HEK293T (cell line): ENCODE results near the gene DYRK1B.

Experiments
- BHLHE40 ChIP-seq: fragments of 450-650 bp; IDR thresholded peaks from 2 replicates; pipeline ENCODE4 v1.6.1; 2016; ENCODE audit warnings: mild to moderate bottlenecking, moderate library complexity, borderline replicate concordance
- CTBP1 ChIP-seq: fragments of 450-650 bp; IDR thresholded peaks from 2 replicates; pipeline ENCODE4 v1.6.1; 2016; ENCODE audit warnings: borderline replicate concordance
- ELF4 ChIP-seq: fragments of 450-650 bp; IDR thresholded peaks from 2 replicates; pipeline ENCODE4 v1.6.1; 2017; ENCODE audit warnings: antibody characterized with exemption
- FOXA1 ChIP-seq: fragments of 450-650 bp; IDR thresholded peaks from 2 replicates; pipeline ENCODE4 v1.6.1; 2016; ENCODE audit warnings: mild to moderate bottlenecking
- FOXK2 ChIP-seq: fragments of 450-650 bp; IDR thresholded peaks from 2 replicates; pipeline ENCODE4 v1.6.1; 2016; ENCODE audit warnings: mild to moderate bottlenecking
- FOXM1 ChIP-seq: fragments of 450-650 bp; IDR thresholded peaks from 2 replicates; pipeline ENCODE4 v1.6.1; 2017; ENCODE audit warnings: mild to moderate bottlenecking, borderline replicate concordance
- HDGF ChIP-seq: fragments of 450-650 bp; IDR thresholded peaks from 2 replicates; pipeline ENCODE4 v1.6.1; 2017; ENCODE audit warnings: antibody characterized with exemption, borderline replicate concordance
- LEF1 ChIP-seq: fragments of 450-650 bp; IDR thresholded peaks from 2 replicates; pipeline ENCODE4 v1.6.1; 2017; ENCODE audit warnings: mild to moderate bottlenecking, borderline replicate concordance
- NFRKB ChIP-seq: fragments of 450-650 bp; IDR thresholded peaks from 2 replicates; pipeline ENCODE4 v1.6.1; 2016; ENCODE audit warnings: mild to moderate bottlenecking, moderate library complexity
- PKNOX1 ChIP-seq: fragments of 450-650 bp; IDR thresholded peaks from 2 replicates; pipeline ENCODE4 v1.6.1; 2016
- SP1 ChIP-seq: fragments of 450-650 bp; IDR thresholded peaks from 2 replicates; pipeline ENCODE4 v1.6.1; 2017
- TARDBP ChIP-seq: fragments of 450-650 bp; IDR thresholded peaks from 2 replicates; pipeline ENCODE4 v1.6.1; 2016
- ZNF384 ChIP-seq: fragments of 450-650 bp; IDR thresholded peaks from 2 replicates; pipeline ENCODE4 v1.6.1; 2016

- TF ChIP-seq FOXK2 (no peak), BHLHE40 (no peak), HDGF (no peak), NFRKB (no peak), PKNOX1 (no peak), CTBP1 (no peak), LEF1 (no peak), ZNF384 (no peak), FOXA1 (no peak), SP1 (no peak), FOXM1 (no peak), TARDBP (no peak), ELF4 (no peak)
Measured at GRCh38 chr19:39867133-39867532, 33.2 kb upstream of the DYRK1B start.
